GM21576 (cell line): Measurements from ENCODE around the gene PDYN.

ENCODE experiments used
- ATAC-seq: cut with Tn5 transposase; IDR thresholded peaks from one replicate; pipeline ENCODE4 v1.9.1; 2021; ENCODE audit warnings: mild to moderate bottlenecking, moderate library complexity; ENCODE audit not compliant: unreplicated experiment

PDYN gene

GRCh38 chr20:1995531-1996310 lies 1.9 kb upstream of the PDYN start:
- no peak for ATAC-seq

DNA sequence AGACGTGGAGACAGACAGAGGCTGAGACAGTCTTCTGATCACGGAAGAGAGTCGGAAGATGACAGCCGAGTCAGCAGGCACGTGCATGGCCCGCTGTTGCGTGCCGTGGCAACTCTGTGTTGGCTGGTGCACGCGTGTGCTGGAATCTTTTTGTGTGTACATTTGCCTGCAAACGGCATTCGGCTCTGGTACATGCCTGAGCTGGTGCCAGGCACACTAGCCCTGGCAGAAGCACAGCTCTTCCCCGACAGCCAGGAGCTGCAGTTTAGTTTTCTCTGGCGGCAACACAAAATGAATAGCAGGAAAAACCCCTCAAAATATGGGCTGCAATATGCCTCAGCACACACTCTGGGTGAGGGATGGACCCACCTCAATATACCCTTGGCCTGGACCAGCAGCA lies 769 bp upstream of the PDYN start:
- no peak for ATAC-seq

DNA sequence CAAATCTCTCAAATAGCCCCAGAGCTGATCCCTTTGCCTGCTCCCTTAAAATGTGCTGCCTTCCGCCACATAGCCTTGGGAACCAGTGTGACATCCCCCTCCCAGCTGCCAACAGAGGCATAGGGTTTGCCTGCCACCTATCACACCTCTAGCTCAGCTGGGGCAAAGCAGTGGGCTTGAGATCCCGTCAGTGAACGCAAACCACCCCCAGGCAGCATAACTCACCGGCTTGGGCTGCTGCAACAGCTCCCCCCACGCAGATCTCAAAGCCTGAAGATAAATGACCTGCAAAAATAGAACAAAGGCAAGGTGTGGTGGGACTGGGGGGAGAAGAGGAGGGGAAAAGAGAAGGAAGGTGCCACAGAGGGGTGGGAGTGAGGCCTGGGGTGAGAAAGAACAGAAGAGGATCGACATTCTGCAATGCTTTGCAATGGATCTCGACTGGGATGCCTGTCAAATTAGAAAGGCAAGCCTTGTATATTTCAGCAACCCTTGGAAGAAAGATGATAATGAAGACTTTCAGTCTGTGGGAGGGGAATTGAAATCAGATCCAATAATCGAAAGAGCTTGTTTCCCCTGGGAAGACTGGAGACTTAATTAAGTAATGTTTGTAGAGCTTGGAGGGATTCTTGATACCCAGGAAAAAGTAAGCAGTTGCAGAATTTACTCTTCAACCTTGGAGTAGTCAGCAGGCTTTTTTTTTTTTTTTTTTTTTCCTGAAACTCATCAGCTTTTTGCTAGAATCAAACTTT lies 1.3 kb downstream of the PDYN start:
- ATAC-seq = no peak

- ATAC-seq = no peak
Measured at GRCh38 chr20:1987826-1988225, 6.0 kb downstream of the PDYN start.

GRCh38 chr20:1983301-1983700 lies 10.6 kb downstream of the PDYN start:
- ATAC-seq = no peak

DNA sequence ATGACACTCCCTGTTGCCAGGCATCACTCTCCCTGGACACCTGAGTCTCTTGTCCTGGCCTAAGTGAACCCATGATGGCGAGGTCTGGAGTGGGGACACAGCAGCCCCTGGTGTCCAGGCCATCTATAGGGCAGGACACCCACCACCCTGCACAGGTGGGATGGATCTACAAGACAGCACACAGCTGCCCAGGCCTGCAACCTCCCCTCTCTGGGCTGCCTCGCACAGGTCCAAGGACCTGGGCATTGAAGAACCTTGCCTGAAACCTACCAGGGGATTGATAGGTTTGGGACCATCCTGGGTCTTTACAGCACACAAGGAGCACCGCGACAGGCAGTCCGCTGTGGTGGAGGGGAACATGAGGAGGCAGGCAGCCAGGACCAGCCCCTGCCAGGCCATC lies 11.2 kb downstream of the PDYN start:
- ATAC-seq = no peak

DNA sequence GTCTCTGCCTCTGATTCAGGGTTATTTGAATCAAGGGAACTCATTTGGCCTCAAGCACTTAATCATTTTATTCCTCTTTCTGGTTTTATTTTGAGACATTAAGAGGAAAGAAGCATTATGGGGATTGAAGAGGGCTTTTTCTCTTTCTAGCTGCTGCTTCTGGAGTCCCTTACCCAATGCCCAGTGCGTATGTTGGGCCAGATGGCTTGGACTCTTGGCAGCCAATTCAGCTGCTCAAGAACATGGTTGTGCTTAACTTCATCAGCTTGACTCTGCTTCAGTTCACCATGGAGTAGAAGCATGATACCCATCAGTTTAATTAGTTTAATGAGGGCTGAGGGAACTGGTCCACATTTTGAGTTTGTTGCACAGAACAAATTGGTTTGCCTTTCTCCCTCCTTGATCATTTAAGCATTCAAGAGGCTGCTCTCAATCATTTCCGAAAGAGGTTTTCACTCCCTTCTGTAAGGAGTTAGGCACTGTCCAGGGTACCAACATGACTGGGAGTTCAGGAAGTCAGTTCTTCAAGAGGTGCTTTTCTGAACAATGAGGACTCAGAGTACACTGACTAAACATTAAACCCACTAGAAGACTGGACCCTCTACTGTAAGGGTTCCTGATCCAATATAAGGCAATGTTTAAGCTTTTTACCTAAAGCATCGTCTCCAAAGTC lies 14.6 kb downstream of the PDYN start:
- ATAC-seq = no peak

DNA sequence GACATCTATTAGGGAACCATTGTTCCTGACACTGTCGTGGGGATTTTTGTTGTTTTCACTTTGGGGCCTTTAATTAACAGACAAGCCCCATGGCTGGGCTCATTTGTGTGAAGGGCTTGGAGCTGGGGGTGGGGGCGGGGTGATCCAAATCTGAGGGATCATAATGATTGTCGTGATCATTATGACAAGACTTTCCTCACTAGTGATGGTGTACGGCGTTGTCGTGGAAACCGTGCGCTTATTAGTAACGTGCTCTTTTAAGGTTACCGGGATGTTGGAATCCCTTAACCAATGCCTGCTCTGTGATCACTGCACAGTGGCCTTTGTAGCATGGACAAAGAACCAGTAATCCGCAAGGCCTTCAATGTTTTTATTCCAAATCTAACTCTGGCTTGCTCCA lies 18.6 kb downstream of the PDYN start:
- ATAC-seq = no peak

- no peak for ATAC-seq
Measured at GRCh38 chr20:1973601-1974440, 20.0 kb downstream of the PDYN start.

DNA sequence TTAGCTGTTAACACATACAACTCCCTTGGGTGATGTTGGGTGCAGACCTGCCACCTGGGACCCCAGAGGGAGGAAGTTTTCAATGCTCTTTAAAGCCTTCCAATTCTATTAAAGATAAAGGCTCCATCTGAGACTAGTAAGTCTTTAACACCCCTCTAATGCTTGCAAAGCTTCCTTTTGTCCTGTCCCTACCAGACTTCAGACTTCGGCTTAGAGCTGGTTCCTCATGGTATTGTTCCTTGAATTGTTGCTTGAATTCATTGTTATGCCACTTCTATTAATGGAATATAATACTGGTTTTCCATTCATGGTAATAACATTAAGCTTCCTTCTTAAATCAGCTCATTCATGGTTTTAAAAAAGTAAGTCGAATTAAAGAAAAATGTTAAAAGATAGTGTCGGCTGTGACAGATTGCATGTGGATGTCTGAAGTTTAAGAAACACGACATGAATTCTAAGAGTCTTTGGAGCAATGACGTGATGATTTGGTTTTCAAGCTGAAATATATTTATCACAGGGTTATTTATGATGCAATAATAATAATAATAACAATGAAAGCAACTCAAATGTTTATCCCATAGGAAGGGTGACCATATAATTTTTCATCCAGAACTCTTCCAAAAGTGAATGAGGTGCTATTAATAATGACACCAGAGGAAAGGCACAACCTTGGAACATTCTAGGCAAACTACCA lies 21.8 kb downstream of the PDYN start:
- ATAC-seq = no peak

DNA sequence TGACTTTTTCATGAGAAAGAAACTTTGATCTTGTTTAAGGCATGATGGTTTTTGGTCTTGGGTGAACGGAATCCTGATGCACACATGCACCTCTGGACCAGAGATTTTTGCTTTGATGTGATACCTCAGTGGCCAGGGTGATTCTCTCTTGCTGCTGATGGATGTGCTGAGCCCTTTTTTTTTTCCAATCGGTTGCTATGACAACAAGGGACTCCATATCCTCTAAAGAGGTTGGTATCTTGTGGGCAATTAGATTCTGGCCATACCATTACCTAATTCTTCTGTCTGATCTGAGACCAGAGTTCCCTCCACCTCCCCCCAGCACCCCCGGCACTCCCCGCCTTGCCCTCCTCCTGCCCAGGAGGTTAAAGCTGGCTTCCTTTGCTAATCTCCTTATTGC lies 24.9 kb downstream of the PDYN start:
- no peak for ATAC-seq

DNA sequence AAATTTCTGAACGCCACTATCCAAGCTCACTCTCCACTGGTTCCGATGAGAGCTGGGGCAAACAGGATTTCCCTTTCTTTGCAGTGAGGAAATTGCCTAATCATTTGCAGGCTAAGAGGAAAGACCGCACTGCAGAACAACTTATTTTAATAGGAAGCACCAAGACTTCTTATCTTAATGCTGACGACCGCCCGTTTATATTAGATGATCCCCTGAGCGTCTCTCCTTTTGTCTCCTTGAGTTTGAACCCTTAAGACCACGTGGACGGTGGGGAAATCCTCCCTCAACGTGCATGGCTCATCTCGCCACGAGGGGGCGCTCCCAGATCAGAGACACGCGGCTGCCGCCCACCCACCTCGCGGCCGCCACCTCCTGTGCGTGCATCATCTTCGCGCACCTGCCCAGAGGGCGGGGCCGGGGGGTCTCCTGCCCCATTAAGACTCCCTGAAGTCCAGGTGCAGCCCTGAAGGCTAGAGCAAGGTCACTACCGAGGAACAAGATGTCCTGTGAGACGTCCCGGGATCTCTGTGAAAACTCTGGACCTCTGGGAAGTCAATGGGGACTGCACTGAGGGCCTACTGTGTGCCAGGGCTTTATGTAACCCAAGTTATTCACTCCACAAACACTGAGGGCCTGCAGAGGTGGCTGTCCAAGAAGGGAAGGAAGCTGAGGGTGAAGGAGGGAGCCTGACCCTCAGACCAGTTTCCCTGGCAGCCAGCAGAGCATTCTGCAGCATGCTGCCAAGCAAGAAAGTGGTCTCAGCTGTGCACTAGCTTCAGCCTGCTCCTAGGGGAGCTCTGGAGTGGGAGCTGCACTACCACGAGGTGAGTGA lies 28.1 kb downstream of the PDYN start:
- ATAC-seq = no peak

DNA sequence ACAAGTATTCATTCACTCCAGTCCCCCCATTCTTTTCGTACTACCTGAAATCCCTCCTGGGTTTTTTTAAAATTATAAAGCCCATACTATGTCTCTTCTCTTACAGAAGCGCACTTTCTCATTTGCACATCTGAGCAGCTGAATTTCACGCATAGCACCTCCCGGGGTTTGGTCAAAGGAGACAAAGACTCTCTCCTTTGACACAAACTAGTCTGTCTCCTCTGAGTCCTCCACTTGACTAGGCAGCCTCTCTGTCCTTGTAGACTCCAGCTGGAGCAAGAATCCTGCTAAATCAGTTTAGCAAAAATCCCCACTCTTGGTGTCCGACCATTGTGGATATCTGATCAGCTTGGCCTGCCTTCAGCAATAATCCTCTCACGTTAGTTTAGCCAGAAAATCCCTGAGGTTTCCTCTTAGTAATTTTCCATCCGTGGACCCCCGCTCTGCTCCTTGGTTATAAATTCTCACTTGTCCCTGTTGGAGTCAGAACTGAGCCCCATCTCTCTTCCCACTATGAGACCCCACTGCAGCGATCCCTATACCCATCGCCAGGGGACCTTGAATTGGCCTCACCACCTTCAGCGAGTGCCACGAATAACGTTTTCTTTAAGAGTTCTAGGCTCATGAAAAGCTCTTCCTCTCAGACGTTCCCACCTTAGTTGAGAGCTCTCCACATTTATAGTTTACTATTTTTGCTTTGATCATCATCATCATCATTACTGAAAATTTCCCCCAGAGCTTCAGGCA lies 29.0 kb downstream of the PDYN start:
- no peak for ATAC-seq

GRCh38 chr20:1964061-1964460 lies 29.8 kb downstream of the PDYN start:
- ATAC-seq = no peak

DNA sequence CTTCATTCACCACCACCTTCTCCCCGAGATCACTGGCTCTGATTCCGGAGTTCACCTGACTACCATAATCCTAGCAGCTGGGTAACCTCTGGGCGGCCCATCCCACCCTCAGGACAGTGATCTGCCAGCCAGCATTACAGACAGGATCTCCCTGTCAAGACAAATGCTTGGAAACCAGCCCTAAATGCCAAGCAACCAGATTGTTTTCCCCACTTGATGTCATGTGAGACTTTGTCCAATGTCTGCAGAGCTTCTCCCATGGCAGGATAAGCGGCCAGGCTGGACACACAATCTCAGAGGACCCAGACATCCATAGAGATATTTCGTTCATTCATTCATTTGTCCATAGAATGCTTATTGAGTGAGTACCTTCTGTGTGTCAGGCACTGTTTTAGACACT lies 32.5 kb downstream of the PDYN start:
- no peak for ATAC-seq

DNA sequence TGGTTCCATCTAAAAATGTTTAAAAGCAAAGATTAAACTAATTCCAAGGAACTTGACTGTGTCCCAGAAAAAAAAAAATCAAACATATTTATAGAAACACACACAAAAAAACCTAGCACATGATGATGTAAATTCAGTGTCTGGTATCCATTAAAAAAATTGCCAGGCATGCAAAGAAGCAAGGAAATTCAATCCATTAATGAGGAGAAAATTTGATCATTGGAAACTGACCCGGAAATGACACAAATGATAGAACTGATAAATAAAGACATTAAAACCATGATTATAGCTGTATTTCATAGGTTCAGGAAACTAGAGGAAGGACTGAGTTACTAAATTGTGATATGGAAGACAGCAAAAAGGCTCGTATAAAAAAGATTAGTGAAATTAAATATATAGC lies 34.7 kb downstream of the PDYN start:
- no peak for ATAC-seq

GRCh38 chr20:1958426-1958825 lies 35.4 kb downstream of the PDYN start:
- ATAC-seq = no peak

DNA sequence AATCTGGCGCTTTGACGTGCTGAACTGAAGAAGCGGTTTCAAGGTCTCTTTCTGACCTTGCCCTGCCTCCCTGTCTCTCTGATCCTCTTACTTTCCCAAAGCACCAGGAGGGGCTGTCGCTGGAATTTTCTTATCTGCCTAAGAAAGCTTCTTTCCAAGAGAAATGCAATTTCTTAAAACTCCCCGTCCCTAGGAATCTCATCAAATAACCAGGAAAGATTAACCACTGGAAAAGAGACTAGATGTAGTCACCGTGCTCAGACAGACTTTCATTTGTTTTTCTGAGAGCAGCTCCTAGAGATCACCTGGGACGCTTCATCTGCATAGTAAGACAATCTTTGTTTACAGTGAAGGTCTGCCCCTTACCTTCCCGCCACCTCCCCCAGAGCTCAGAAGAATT lies 38.6 kb downstream of the PDYN start:
- ATAC-seq = no peak

GRCh38 chr20:1953621-1954020 lies 40.2 kb downstream of the PDYN start:
- no peak for ATAC-seq
